Thyroid gland (tissue), 4 donors: ENCODE data around the gene OR4C13. TPM values are rescaled to one million over a fixed set of nuclear protein-coding genes. Genes with fewer than 3 reads are reported as not detected.
"Not testable (repeated sequence)": the region's sequence is repeated elsewhere in the genome, so short reads cannot be mapped to it uniquely, and the experiment has no call there.

Experiments
- DNase-seq, 2 donors: peaks; one replicate each; pipeline ENCODE4 v3.0.0-alpha.2; 2019
- H3K27ac ChIP-seq, 3 donors: fragments of 200-600 bp; sonication (generic); 1 replicate in 2 of 3; 2 replicates in 1 of 3; pipeline ENCODE4 v1.5.1; 2016 to 2019; ENCODE audit warnings: mild to moderate bottlenecking in 1 of 3, moderate library complexity in 1 of 3
- H3K27me3 ChIP-seq: fragments of 200-600 bp; sonication (generic); one replicate; pipeline ENCODE4 v1.5.1; 2019
- H3K36me3 ChIP-seq, 2 donors: fragments of 200-600 bp; sonication (generic); one replicate each; pipeline ENCODE4 v1.5.1; 2016 to 2019
- H3K4me1 ChIP-seq, 2 donors: fragments of 200-600 bp; sonication (generic); one replicate each; pipeline ENCODE4 v1.5.1; 2017 to 2019
- H3K4me3 ChIP-seq, 3 donors: fragments of 200-600 bp; sonication (generic); replicated peaks in 1 of 3; 1 replicate in 2 of 3; 2 replicates in 1 of 3; pipeline ENCODE4 v1.5.1; 2016; ENCODE audit warnings: mild to moderate bottlenecking in 1 of 3
- H3K9me3 ChIP-seq: fragments of 200-600 bp; sonication (generic); one replicate; pipeline ENCODE4 v1.5.1; 2017
- CTCF ChIP-seq, 6 experiments: fragments of 200-600 bp in 3 of 6; fragments of 450-650 bp in 3 of 6; sonication (generic) in 3 of 6; IDR thresholded peaks; one replicate each; pipeline ENCODE4 v1.5.1; 2016 to 2019; ENCODE audit warnings: antibody characterized with exemption in 6 of 6, mild to moderate bottlenecking in 2 of 6, inconsistent platforms in 1 of 6, moderate library complexity in 1 of 6
- POLR2A ChIP-seq, 2 donors: fragments of 450-650 bp; IDR thresholded peaks; one replicate each; pipeline ENCODE4 v1.6.1; 2017; ENCODE audit warnings: antibody characterized with exemption in 2 of 2, mild to moderate bottlenecking in 2 of 2, moderate library complexity in 1 of 2
- WGBS, 2 donors: methylation state at CpG; one replicate each; pipeline ENCODE4 v1.1.5; 2017; 5-methylcytosine and 5-hydroxymethylcytosine counted together
- intact Hi-C: fragments of 100-400 bp; cut with DNase I; formaldehyde crosslinking; loops from one replicate; pipeline ENCODE4 v1.15.1; 2023
- total RNA-seq, 4 donors: library from RNA; depleted of rRNA; stranded (reverse); fragments of >200 nt; gene quantifications; one replicate each; pipeline ENCODE4 v1.2.3, GENCODE V29; 2016

OR4C13 gene
- total RNA-seq, result not detected

- intact Hi-C loops, result no loop called here
- no peak within 1 kb of the TSS for H3K4me3 ChIP-seq
- WGBS, 2 donors, result 82 to 84% methylated on average over 1 of the region's 1 CpG
- no peak for TF ChIP-seq POLR2A (IDR thresholded peaks at IDR 0.05)
- TF ChIP-seq CTCF (IDR thresholded peaks at IDR 0.05), result no peak
- no peaks in the 10 kb centered on the region for H3K9me3 ChIP-seq
- no peak for DNase-seq
- H3K27me3 ChIP-seq, result no peaks in the 10 kb centered on the region
- no peaks in the 10 kb centered on the region for H3K36me3 ChIP-seq
- no peak within 1 kb of the TSS for H3K27ac ChIP-seq
- no peaks in the 10 kb centered on the region for H3K4me1 ChIP-seq
Measured at GRCh38 chr11:49952091-49952490, at the start of gene OR4C13. Gene OR4C13, plus strand, starts transcription at chr11:49952391. Its CDS starts 32 bp downstream, at chr11:49952423.

DNA sequence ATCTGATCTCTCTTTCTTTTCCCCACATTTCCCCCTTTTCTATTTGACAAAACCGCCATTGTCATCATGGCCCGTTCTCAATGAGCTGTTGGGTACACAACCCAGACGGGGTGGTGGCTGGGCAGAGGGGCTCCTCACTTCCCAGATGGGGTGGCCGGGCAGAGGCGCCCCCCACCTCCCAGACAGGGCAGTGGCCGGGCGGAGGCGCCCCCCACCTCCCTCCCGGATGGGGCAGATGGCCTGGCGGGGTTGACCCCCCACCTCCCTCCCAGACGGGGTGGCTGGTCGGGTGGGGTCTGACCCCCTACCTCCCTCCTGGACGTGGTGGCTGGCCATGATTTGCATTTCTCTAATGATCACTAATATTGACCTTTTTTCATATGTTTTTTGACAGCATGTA is 40.7 kb upstream of the OR4C13 start:
- 79 to 88% methylated on average over 12 to 13 of the region's 13 CpGs for WGBS, 2 donors
- H3K4me3 ChIP-seq, H3K36me3 ChIP-seq, DNase-seq, intact Hi-C loops, H3K9me3 ChIP-seq, H3K4me1 ChIP-seq, H3K27ac ChIP-seq, H3K27me3 ChIP-seq: not testable (repeated sequence)

DNA sequence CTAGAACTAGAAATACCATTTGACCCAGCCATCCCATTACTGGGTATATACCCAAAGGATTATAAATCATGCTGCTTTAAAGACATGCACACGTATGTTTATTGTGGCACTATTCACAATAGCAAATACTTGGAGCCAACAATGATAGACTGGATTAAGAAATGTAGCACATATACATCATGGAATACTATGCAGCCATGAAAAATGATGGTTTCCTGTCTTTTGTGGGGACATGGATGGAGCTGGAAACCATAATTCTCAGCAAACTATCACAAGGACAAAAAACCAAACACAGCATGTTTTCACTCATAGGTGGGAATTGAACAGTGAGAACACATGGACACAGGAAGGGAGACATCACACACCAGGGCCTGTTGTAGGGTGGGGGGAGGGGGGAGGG is 3.5 kb upstream of the OR4C13 start:
- DNase-seq, H3K4me3 ChIP-seq, H3K27ac ChIP-seq, H3K9me3 ChIP-seq, H3K4me1 ChIP-seq, H3K27me3 ChIP-seq, intact Hi-C loops, H3K36me3 ChIP-seq: not testable (repeated sequence)
- WGBS, 2 donors, result 65 to 79% methylated on average over 1 of the region's 1 CpG

DNA sequence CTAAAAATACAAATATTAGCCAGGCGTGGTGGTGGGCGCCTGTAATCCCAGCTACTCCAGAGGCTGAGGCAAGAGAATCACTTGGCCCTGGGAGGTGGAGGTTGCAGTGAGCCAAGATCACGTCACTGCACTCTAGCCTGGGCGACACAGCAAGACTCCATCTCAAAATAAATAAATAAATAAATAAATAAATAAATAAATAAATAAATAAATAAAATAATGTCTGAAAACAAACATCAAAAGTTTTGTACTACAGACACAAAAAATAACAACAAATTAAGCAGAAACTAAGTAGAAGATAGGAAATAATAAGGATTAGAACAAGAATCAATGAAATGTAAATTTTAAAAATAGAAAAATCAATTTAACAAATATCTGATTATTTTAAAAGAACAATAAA is 21.2 kb downstream of the OR4C13 start:
- H3K36me3 ChIP-seq, H3K27me3 ChIP-seq, DNase-seq, H3K27ac ChIP-seq, H3K4me1 ChIP-seq, intact Hi-C loops, H3K9me3 ChIP-seq, H3K4me3 ChIP-seq: not testable (repeated sequence)
- WGBS, 2 donors, result 74 to 90% methylated on average over 4 of the region's 4 CpGs

GRCh38 chr11:49982435-49982834 is 30.2 kb downstream of the OR4C13 start, which contains the start of gene OR4C12:
Gene OR4C12, minus strand, starts transcription at chr11:49982535. Its CDS starts 34 bp downstream, at chr11:49982501.
- DNase-seq, H3K9me3 ChIP-seq, H3K27ac ChIP-seq, H3K4me3 ChIP-seq, H3K36me3 ChIP-seq, intact Hi-C loops, H3K27me3 ChIP-seq, H3K4me1 ChIP-seq: not testable (repeated sequence)
- WGBS, 2 donors, result 45 to 46% methylated on average over 1 of the region's 1 CpG

DNA sequence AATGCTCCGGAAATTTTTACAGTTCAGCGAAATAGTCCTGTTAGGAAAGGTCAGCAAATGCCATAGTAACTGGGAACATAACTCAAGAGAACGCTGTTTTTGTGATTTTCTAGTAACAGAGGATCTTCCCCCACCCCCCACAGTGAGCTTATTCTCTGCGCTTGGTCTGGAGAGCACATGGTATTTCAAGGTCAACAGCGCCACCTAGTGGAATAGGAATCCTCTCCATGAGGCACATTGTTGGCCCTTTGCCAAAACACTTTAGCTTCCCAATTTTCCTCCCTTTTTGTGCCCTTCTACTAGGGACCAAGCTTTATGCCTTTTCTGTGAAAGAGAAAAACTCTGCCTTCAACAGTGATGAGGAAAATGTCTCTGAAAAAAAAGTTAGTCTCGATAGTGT is 43.4 kb downstream of the OR4C13 start:
- Histone ChIP-seq H3K27me3 (no peaks in the 10 kb centered on the region), H3K4me3 (no peak overlapping the region), H3K36me3 (no peaks in the 10 kb centered on the region), H3K4me1 (no peaks in the 10 kb centered on the region), H3K27ac (no peak overlapping the region), H3K9me3 (no peaks in the 10 kb centered on the region)
- peak in 1 of 6 experiments; percentile 9 for TF ChIP-seq CTCF (IDR thresholded peaks at IDR 0.05)
- no peak for TF ChIP-seq POLR2A (IDR thresholded peaks at IDR 0.05)
- WGBS, 2 donors, result 38 to 47% methylated on average over 6 of the region's 6 CpGs
- intact Hi-C loops, result no loop called here
- no peak for DNase-seq

Other genes starting within 250 kb of the OR4C13 start
- gene OR4C12, start 30.1 kb downstream of the OR4C13 start, total RNA-seq, result not detected
- gene OR4C45, start 80.5 kb downstream of the OR4C13 start, total RNA-seq, result not detected